Measurements from ENCODE around the gene CDH26. TPM values are rescaled to one million over a fixed set of nuclear protein-coding genes. Genes with fewer than 3 reads are reported as not detected.
"Not testable (repeated sequence)": the region's sequence is repeated elsewhere in the genome, so short reads cannot be mapped to it uniquely, and the experiment has no call there.

The CDH26 gene
- total and polyA plus RNA-seq, 5 experiments from 2014 or later = 0.07 to 4.5 (median 4.3) TPM; not detected in 2

GRCh38 chr20:59945175-59945574, 13.0 kb upstream of the CDH26 start:
- POLR2A ChIA-PET = no interaction called here
- Mint-ChIP-seq H3K27ac (peak overlapping the region in 1 of 10 donors; percentile 43), H3K9me3 (no peaks in the 10 kb centered on the region), H3K4me1 (peaks cover 17 to 46% (median 41%) of the 10 kb centered on the region in 4 donors), H3K36me3 (peaks cover 8 to 39% (median 13%) of the 10 kb centered on the region in 3 donors), H3K4me3 (no peak overlapping the region), H3K27me3 (no peaks in the 10 kb centered on the region)
- ATAC-seq (no peak), DNase-seq (no peak)

DNA sequence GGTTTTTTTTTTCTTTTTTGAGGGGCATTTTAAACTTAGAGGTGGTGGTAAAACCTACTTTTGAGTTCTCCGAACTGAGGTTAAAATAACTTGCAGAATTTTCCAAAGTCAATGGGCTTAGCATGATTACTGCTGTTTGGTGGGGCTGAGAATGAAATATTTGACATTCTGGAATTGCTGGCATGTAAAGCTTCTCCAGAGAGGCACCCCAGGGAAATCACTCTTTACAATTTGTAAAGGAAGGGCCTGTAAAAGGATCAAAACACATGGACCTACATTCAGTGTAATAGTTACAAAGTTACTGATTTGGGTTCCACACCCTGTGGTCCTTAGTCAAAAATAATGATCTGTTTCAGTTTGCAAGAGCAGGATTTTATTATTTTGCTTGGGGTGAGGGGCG, 12.5 kb upstream of the CDH26 start:
- Mint-ChIP-seq H3K27me3 (no peaks in the 10 kb centered on the region), H3K27ac (peak overlapping the region in 3 of 10 donors; percentile 35 to 43 (median 37)), H3K9me3 (no peaks in the 10 kb centered on the region), H3K36me3 (peaks cover 8 to 39% (median 13%) of the 10 kb centered on the region in 3 donors), H3K4me1 (peaks cover 17 to 42% (median 37%) of the 10 kb centered on the region in 4 donors), H3K4me3 (no peak overlapping the region)
- no peak for DNase-seq
- POLR2A ChIA-PET = no interaction called here
- no peak for ATAC-seq

- H3K27me3 Mint-ChIP-seq = no peaks in the 10 kb centered on the region
- no peak overlapping the region for H3K4me3 Mint-ChIP-seq
- H3K27ac Mint-ChIP-seq = peak overlapping the region in 2 of 10 donors; percentile 10 to 43
- H3K9me3 Mint-ChIP-seq = no peaks in the 10 kb centered on the region
- POLR2A ChIA-PET = no interaction called here
- peaks cover 8 to 36% (median 13%) of the 10 kb centered on the region in 3 donors for H3K36me3 Mint-ChIP-seq
- no peak for ATAC-seq
- no peak for DNase-seq
- peaks cover 9 to 26% (median 21%) of the 10 kb centered on the region in 4 donors for H3K4me1 Mint-ChIP-seq
Measured at GRCh38 chr20:59947376-59947775, 10.8 kb upstream of the CDH26 start.

- DNase-seq (no peak), ATAC-seq (no peak)
- Mint-ChIP-seq H3K4me3 (peak overlapping the region in 2 of 10 donors; percentile 69 to 83), H3K9me3 (no peaks in the 10 kb centered on the region), H3K27ac (peak overlapping the region in 8 of 10 donors; percentile 88 to 97 (median 93)), H3K36me3 (peaks cover 8 to 33% (median 10%) of the 10 kb centered on the region in 3 donors), H3K4me1 (peaks cover 9 to 26% (median 21%) of the 10 kb centered on the region in 4 donors), H3K27me3 (no peaks in the 10 kb centered on the region)
- POLR2A ChIA-PET = interaction anchor here (1.2 kb wide), 1 partner anchor 10 kb away, joined by 3 read pairs; no protein-coding TSS in a partner anchor
Measured at GRCh38 chr20:59948212-59948611, 10.0 kb upstream of the CDH26 start.

DNA sequence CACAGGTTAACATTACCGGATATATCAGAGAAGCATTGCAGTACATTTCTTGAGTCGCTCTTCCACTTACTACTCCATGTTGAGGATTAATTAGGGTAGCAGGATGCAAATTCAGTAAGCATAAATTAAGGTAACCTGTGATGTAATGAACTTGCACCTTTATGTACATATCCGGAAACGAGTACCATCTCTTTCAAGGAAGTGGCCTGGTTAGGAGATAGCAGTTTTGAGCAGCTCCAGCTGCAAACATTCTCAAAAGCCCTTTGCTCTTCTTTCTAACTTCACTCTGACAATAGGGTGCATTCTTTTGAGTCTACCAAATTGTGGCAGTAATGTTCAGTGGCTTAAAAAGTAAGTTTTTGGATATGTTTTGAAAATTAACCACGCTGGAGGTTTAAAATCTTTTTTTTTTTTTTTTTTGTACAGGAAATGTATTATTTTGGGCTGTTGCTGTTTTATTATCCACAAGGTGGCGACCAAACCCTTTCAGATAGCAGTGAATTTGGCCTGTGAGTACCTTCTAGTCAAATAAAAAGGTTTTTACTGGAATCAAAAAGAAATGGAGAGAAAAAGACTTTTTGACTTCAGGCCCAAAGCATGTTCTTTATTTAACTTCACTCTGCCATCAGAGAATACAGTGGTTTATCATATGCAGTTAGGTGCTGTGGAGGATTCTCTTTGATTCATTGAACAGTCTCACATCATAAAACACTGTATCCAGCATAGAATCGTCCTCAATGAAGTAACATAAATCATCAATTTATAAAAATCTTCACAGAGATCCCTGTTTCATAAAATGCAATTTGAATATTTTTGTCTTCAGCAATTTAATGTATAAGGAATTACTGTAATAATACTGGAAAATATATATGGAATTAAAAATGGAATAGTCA, 9.1 kb upstream of the CDH26 start:
- H3K4me3 Mint-ChIP-seq = peak overlapping the region; percentile 61 to 83 (median 74)
- no peaks in the 10 kb centered on the region for H3K27me3 Mint-ChIP-seq
- H3K9me3 Mint-ChIP-seq = no peaks in the 10 kb centered on the region
- ATAC-seq (peak; percentile 90 to 94), DNase-seq (peak in 8 of 10 donors; percentile 20 to 75 (median 54))
- H3K36me3 Mint-ChIP-seq = peaks cover 8 to 27% (median 8%) of the 10 kb centered on the region in 3 donors
- peak overlapping the region; percentile 86 to 97 (median 93) for H3K27ac Mint-ChIP-seq
- POLR2A ChIA-PET = interaction anchor here (1.2 to 1.6 kb wide), 2 partner anchors 8 to 11 kb away, joined by 3 to 9 read pairs; partner anchors contain the start of genes FAM217B and PPP1R3D
- H3K4me1 Mint-ChIP-seq = peaks cover 9 to 25% (median 21%) of the 10 kb centered on the region in 4 donors

DNA sequence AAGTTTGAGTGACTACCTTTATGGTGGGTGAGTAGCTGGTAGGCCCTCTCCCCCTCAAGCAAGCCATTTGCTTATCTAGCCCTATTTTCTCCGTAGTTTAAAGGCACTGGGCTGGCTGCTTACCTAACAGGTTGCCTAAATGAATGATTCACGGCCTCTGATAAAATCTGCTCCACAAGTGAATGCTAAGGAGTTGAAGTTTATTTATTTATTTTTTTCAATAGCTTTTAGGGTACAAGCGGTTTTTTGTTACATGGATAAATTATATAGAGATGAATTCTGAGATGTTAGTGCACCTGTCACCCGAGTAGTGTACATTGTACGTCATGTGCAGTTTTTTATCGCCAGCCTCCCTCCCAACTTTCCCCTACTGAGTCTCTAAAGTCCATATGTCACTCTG, 8.3 kb upstream of the CDH26 start:
- Mint-ChIP-seq H3K4me3 (no peak overlapping the region), H3K36me3 (peaks cover 0 to 19% (median 0%) of the 10 kb centered on the region in 3 donors), H3K9me3 (no peaks in the 10 kb centered on the region), H3K27ac (peak overlapping the region in 8 of 10 donors; percentile 45 to 95 (median 61)), H3K27me3 (no peaks in the 10 kb centered on the region), H3K4me1 (peaks cover 6 to 21% (median 16%) of the 10 kb centered on the region in 4 donors)
- ATAC-seq = no peak
- DNase-seq = no peak
- POLR2A ChIA-PET = interaction anchor here (1.6 kb wide), 1 partner anchor 9 kb away, joined by 9 read pairs; the partner anchor contains the start of genes FAM217B and PPP1R3D

DNA sequence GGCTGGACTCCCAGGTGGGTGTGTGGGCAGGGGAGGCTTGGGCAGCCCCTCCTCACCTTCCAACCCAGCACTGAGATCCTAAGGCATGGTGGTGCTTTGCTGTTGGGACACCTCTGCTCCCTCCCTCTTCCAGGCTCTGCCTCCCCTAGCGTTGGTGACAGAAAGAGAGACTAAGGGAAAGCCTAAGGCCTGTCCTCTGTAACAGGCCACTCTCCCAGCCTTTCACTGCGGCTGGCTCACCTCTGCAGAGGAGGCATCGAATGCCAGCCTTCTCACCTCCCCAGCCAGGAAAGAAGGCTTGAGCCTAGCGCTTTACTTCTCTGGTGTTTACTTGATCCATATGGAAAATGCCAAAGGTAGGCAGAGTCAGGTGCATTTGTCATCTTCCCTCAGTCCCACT, 3.5 kb upstream of the CDH26 start:
- POLR2A ChIA-PET = no interaction called here
- Mint-ChIP-seq H3K27ac (peak overlapping the region in 4 of 10 donors; percentile 8 to 53 (median 18)), H3K4me3 (no peak overlapping the region), H3K4me1 (no peaks in the 10 kb centered on the region), H3K9me3 (no peaks in the 10 kb centered on the region), H3K36me3 (peaks cover 0 to 12% (median 3%) of the 10 kb centered on the region in 3 donors), H3K27me3 (no peaks in the 10 kb centered on the region)
- no peak for DNase-seq
- ATAC-seq = no peak

DNA sequence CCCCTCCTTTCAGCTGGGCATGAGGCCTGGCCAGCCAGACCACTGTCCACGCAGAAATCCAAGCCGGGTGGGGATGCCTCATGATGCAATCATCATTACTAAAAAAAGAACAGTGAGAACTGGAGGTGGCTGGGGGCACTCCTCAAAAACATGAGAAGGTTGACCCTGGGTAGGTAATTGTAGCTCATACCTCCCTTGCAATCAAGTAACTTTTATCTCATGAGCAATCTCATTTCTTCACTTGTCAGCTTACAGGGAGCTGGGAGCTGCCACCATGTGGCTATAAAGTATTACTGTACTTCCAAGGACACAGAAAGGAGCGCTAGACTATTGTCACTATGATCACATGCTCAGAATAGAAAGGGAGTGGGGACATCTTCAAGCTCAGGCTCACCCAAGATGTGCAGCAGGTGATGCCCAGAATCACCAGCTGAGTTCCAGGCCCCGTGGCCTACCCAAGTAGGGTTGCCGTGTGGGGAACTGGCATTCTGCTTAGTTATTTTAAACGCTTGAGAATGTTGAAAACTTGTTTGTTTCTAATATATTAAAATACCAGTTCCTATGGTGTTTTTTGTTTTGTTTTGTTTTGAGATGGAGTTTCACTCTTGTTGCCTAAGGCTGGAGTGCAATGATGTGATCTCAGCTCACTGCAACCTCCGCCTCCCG, 3.0 kb upstream of the CDH26 start:
- peak overlapping the region in 3 of 10 donors; percentile 9 to 53 (median 28) for H3K27ac Mint-ChIP-seq
- no peaks in the 10 kb centered on the region for H3K27me3 Mint-ChIP-seq
- H3K36me3 Mint-ChIP-seq = peaks cover 0 to 18% (median 7%) of the 10 kb centered on the region in 3 donors
- POLR2A ChIA-PET = no interaction called here
- ATAC-seq = no peak
- no peak overlapping the region for H3K4me3 Mint-ChIP-seq
- no peaks in the 10 kb centered on the region for H3K4me1 Mint-ChIP-seq
- H3K9me3 Mint-ChIP-seq = no peaks in the 10 kb centered on the region
- no peak for DNase-seq

GRCh38 chr20:59957568-59957967, 655 bp upstream of the CDH26 start:
- H3K4me1 Mint-ChIP-seq, POLR2A ChIA-PET, DNase-seq, ATAC-seq, H3K27ac Mint-ChIP-seq, H3K9me3 Mint-ChIP-seq, H3K27me3 Mint-ChIP-seq, H3K4me3 Mint-ChIP-seq: not testable (repeated sequence)
- peaks cover 0 to 23% (median 16%) of the 10 kb centered on the region in 3 donors for H3K36me3 Mint-ChIP-seq

- POLR2A ChIA-PET = no interaction called here
- H3K27me3 Mint-ChIP-seq = no peaks in the 10 kb centered on the region
- H3K4me3 Mint-ChIP-seq = no peak overlapping the region
- H3K4me1 Mint-ChIP-seq = peaks cover 0 to 2% (median 0%) of the 10 kb centered on the region in 4 donors
- DNase-seq (no peak), ATAC-seq (no peak)
- H3K27ac Mint-ChIP-seq = no peak overlapping the region
- peaks cover 0 to 20% (median 16%) of the 10 kb centered on the region in 3 donors for H3K36me3 Mint-ChIP-seq
- no peaks in the 10 kb centered on the region for H3K9me3 Mint-ChIP-seq
Measured at GRCh38 chr20:59958626-59959025, 403 bp downstream of the CDH26 start.

GRCh38 chr20:59961423-59961822, 3.2 kb downstream of the CDH26 start:
- POLR2A ChIA-PET = no interaction called here
- H3K4me1 Mint-ChIP-seq = peaks cover 0 to 2% (median 0%) of the 10 kb centered on the region in 4 donors
- H3K4me3 Mint-ChIP-seq = no peak overlapping the region
- no peaks in the 10 kb centered on the region for H3K9me3 Mint-ChIP-seq
- ATAC-seq (no peak), DNase-seq (no peak)
- H3K27ac Mint-ChIP-seq = peak overlapping the region in 2 of 10 donors; percentile 18 to 80
- peaks cover 0 to 20% (median 16%) of the 10 kb centered on the region in 3 donors for H3K36me3 Mint-ChIP-seq
- no peaks in the 10 kb centered on the region for H3K27me3 Mint-ChIP-seq

DNA sequence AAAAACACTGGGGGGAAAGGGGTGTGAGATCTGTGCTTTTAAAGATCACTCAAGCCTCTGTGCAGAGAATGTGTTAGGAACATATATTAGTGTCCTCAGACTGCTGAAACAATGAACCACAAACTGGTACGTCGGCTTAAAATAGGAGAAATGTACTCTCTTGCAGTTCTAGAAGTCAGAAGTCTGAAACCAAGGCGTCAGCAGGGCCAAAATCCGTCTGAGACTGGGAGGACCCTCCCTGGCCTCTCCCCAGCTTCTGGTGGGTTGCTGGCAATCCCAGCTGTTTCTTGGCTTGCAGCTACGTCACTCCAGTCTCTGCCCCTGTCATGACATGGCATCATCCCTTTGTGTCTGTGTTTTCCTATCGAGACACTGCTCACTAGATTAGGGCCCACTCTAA, 3.9 kb downstream of the CDH26 start:
- POLR2A ChIA-PET = no interaction called here
- no peaks in the 10 kb centered on the region for H3K27me3 Mint-ChIP-seq
- no peak overlapping the region for H3K4me3 Mint-ChIP-seq
- DNase-seq (no peak), ATAC-seq (no peak)
- no peak overlapping the region for H3K27ac Mint-ChIP-seq
- peaks cover 0 to 20% (median 16%) of the 10 kb centered on the region in 3 donors for H3K36me3 Mint-ChIP-seq
- no peaks in the 10 kb centered on the region for H3K9me3 Mint-ChIP-seq
- H3K4me1 Mint-ChIP-seq = peaks cover 0 to 2% (median 0%) of the 10 kb centered on the region in 4 donors
